Activated T-cell treated with anti-CD3 and anti-CD28 coated beads for 4 hours (primary cell): Measurements from ENCODE around the gene TMEM256.

Source experiments
- DNase-seq: peaks from one replicate; pipeline ENCODE4 v3.0.0-alpha.2; 2020

The TMEM256 gene

DNA sequence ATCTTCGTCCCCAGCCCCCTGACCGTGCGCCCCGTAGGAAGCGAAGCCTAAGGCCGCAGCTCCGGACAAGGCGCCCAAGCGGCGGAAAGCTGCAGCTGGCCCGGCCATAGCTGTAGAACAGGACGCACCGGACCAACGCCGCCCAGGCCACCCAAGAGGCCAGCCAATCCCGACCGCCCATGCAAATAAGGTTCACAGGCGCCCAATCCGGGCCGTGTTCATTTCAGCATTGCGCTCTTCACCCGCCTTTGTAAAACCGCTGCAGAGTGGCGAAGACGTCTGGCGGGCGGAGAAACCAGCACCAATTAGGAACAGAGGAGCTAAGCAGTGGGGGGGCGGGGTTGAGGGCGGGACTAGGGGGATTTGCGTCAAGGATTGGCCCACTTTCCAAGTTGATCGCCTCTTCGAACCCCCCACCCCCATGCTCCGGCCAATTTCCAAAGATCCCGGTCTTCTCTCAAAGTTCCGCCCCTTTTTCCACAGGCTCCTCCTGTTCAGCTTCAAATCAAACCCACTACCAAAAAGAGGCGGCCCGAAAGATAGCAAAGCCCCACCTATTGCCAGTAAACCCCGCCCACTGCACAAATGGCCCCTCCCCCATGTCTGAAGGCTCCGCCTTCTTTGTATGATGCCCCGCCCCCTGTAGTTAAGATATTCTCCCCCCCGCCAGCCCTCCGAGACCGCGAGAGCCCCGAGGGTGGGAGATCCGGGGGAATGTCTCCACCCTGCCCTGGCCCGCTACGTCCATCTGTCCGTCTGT lies at the start of gene TMEM256:
TSS of gene TMEM256 (minus strand) at position 121 of the 760 bp plus-strand sequence. CDS start at position 108, 13 bp downstream.
- peak; percentile 92 for DNase-seq

DNA sequence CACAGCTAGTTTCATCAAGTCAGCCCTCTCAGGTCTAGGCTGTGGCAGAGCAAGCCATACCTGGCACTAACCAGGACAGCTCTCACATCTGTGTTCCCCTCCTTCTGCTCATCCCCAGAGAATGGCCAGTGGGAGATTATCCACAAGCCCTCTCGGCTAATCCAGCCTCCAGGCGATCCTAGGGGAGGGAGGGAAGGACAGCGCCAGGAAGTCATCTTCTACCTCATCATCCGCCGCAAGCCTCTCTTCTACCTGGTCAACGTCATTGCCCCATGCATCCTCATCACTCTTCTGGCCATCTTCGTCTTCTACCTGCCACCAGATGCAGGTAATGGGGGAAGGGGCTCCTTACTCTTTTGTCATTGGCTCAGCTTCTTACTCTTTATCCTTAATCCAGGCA lies 44.6 kb upstream of the TMEM256 start:
- no peak for DNase-seq

DNA sequence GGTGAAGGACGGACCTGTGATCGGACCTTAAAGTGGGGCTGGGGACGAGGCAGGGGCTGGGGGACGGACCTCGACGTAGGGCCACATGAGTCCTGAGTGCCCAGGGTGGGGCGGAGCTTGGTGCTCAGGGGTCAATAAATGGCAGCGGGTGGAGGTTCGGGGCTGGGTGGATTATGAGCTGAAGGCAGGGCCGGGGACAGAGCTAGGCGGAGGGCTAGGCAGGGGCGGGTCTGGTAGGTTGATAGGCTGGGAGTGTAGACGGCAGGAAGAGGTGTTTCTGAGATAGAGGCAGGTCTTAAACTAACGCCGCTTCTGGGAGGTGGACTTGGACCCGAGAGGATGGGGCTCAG lies 41.7 kb upstream of the TMEM256 start:
- no peak for DNase-seq

GRCh38 chr17:7444682-7445618 lies 41.1 kb upstream of the TMEM256 start, which contains the start of gene CHRNB1:
CHRNB1 (plus strand) TSS chr17:7445061; CDS start chr17:7445128, 67 bp downstream.
- DNase-seq: no peak

DNA sequence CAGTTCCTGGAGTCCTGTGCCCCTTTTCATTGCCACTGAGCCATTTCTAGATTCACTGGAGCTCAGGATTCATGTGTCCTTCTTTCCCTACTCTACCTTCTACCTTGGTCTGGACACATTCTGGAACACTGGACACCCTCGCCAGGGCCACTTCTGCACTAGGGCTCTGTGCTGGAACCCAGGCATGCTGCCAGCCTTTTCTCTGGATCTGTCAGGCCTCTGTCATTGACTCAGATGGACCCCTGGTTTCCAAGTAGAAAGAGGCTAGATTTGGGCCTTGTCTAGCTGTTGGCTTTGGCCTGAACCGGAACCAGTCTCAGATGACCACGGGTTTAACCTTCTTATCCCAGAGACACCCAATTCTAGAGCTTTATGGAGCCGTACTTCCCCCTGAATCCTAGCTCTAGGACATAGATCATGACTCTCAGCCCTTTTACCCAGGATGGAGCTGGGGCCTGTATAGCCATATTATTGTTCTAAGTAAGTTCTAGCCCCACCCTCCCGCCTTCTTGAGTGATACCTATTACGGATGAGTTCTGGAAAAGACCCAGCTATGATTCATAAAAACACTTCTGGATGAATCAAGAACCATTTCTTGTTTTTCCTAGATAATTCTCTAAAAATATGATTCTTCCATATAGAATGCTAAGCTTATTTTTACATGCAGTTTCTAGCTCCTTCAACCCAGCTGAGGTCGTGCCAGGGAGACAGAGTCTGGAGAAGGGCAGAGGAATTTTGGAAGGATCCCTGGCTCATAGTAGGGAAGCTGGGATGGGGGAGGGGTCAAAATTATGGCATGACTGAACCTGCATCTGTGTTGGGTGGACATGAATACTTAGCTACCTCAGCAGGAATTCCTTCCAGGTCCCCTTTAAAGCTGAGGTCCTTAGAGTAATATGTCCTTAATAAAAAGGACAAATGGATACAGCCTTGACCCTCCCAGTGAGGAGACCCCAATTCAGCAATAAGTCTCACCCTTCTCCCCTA lies 39.9 kb upstream of the TMEM256 start:
- DNase-seq: no peak

- no peak for DNase-seq
These were observed 38.2 kb upstream of the TMEM256 start for GRCh38 chr17:7442142-7442541.

- DNase-seq: no peak
These were observed 37.4 kb upstream of the TMEM256 start for GRCh38 chr17:7441266-7441665.

DNA sequence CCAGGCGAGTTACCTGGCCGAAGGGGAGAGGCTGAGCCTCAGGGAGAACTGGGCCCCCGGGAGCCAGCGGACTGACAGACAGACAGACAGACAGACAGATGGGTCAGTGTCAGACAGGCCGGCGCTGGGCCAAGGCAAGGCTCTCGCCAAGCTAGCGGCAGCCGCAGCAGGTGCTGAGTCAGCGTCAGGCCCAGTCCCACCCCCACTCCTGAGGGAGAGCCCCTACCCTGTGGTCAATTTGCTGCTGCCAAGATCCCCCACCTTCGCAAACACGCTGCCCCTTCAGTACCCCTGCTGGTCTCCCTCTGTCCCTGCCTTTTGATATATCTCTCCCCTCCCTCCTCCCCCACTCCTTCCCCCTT lies 36.9 kb upstream of the TMEM256 start:
- DNase-seq: no peak

DNA sequence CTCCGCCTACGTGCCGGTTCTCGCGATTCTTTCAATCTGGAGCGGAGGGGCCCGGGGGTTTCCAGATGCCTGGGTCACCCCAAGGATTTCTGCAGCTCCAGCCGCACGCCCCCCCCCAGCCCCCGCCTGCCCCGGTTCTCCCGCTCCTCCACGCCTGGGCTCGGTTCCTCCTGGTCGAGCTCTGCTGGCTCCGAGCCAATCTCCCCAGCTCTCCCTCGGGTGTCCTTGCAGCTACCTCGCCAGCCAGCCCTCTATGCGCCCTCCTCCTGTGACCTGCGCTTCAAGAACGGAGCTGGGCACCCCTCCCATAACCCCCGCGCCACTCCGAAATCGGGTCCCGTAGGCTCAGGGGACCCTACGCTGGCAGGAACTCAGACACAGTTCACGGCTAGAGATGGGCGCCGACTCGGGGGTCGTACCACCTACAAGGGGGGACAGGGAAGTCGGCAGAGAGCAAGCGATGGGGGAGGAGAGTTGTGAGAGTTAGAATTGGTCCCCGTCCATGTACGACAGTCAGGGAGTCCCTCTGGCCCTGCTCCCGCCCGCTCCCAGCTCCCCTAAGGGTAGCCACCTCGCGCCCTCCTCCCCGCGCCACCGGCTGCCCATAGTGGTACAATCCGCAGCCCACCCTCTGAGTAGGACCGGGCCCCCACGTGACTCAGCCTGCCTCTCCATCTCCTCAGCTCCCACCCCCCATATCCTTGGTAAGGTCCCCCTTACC lies 36.4 kb upstream of the TMEM256 start:
- DNase-seq: no peak

- no peak for DNase-seq
These were observed 35.7 kb upstream of the TMEM256 start, which contains the start of gene FGF11 for GRCh38 chr17:7439462-7440112. FGF11 (plus strand) TSS chr17:7439512; CDS start chr17:7439621, 109 bp downstream.

- DNase-seq: no peak
These were observed 35.0 kb upstream of the TMEM256 start for GRCh38 chr17:7438656-7439460.

DNA sequence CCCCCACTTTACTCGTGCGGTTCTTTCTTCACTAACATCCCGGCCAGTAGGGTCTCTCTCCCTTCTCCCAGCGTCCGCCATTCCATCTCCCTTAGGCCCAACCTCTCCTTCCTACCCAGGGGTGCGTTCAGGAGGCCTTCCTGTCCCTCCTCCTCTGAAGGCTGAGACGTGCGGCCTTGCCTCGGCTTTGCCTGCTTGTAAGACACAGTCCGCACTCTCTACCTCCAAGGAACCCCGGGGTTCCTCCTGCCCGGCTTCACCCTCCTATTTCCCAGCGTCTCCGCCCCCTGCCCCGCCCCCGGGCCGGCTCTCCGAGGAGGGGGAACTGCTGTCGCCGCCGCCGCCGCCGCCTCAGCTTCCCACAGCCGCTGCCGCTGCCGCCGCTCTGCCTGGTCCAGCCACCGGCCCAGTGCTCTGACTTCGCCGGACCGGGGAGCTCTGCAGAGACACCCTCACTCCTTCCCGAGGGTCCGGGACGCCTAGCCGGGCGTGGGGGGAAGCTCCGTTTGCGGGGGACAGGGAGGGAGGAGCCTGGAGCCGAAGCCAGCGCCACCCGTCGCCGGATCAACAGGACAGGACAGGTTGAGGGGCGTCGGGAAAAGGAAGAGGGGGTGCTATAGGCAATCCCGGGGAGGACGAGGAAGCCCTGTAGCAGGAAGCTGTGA lies 34.2 kb upstream of the TMEM256 start:
- peak; percentile 56 for DNase-seq

GRCh38 chr17:7437369-7437863 lies 33.5 kb upstream of the TMEM256 start:
- DNase-seq: no peak

DNA sequence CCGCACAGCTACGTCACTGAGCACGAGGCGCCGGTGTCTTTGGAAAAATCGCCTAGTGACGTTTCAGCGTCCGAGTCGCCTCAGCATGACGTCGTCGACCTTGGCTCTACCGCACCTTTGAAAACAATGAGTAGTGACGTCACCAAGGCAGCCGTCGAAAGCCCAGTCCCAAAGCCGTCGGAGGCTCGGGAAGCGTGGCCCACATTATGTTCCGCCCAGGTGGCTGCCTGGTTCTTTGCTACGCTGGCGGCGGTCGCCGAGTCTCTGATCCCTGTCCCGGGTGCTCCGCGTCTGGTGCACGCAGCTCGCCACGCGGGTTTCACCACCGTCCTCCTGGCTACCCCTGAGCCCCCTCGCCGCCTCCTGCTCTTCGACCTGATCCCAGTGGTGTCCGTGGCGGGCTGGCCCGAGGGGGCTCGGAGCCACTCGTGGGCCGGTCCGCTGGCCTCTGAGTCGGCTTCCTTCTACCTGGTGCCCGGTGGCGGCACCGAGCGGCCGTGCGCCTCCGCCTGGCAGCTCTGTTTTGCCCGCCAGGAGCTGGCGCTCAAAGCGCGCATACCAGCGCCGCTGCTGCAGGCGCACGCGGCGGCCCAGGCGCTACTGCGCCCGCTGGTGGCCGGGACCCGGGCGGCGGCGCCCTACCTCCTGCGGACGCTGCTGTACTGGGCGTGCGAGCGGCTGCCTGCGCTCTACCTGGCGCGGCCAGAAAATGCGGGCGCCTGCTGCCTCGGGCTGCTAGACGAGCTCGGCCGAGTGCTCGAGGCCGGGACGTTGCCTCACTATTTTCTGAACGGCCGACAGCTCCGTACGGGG lies 32.9 kb upstream of the TMEM256 start:
- DNase-seq: peak; percentile 61

GRCh38 chr17:7435676-7436555 lies 32.0 kb upstream of the TMEM256 start:
- DNase-seq: no peak

DNA sequence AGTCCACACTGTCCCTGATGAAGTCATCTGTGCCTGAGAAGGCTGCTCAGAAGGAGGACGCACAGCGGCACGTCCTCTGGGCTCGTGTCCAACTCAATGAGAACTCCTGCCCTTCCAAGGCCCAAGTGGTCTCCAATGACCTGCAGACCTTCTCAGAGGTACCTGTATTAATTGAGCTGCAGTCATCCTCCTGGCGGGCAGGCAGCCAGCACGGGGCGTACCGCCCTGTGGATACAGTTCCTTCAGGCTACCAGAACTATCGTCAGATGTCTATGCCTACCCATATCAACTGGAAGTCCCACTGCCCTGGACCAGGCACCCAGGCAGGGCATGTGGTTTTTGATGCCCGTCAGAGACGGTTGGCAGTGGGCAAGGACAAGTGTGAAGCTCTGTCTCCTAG lies 28.4 kb upstream of the TMEM256 start:
- no peak for DNase-seq

GRCh38 chr17:7431231-7431630 lies 27.3 kb upstream of the TMEM256 start:
- no peak for DNase-seq

GRCh38 chr17:7429722-7430121 lies 25.8 kb upstream of the TMEM256 start:
- no peak for DNase-seq
